Raji (cell line): ENCODE results near the gene KRABD2.

ENCODE experiments used
- POLR2A ChIP-seq: IDR thresholded peaks from 2 replicates; pipeline ENCODE4 v1.6.1; 2011; ENCODE audit warnings: low read depth, low read length, control low read depth; ENCODE audit not compliant: insufficient read depth

Gene KRABD2

GRCh38 chr17:8398980-8399379 lies 22.5 kb upstream of the KRABD2 start:
- no peak for TF ChIP-seq POLR2A

- no peak for TF ChIP-seq POLR2A
Measured at GRCh38 chr17:8397636-8398035, 21.1 kb upstream of the KRABD2 start, which contains the start of gene RNF222. Gene RNF222 (minus strand): TSS chr17:8397827. CDS start chr17:8393461, 4,366 bp downstream.

- TF ChIP-seq POLR2A = peak; percentile 52
Measured at GRCh38 chr17:8393470-8394231, 17.1 kb upstream of the KRABD2 start.

- TF ChIP-seq POLR2A = no peak
Measured at GRCh38 chr17:8392674-8393469, 16.4 kb upstream of the KRABD2 start.

- no peak for TF ChIP-seq POLR2A
Measured at GRCh38 chr17:8392274-8392673, 15.8 kb upstream of the KRABD2 start.

- no peak for TF ChIP-seq POLR2A
Measured at GRCh38 chr17:8391711-8392110, 15.2 kb upstream of the KRABD2 start.

GRCh38 chr17:8387914-8388651 lies 11.6 kb upstream of the KRABD2 start:
- TF ChIP-seq POLR2A = no peak

GRCh38 chr17:8386841-8387240 lies 10.3 kb upstream of the KRABD2 start:
- no peak for TF ChIP-seq POLR2A

- TF ChIP-seq POLR2A = no peak
Measured at GRCh38 chr17:8384801-8385378, 8.4 kb upstream of the KRABD2 start.

GRCh38 chr17:8383143-8383822 lies 6.8 kb upstream of the KRABD2 start, which contains the start of gene RPL26:
Gene RPL26 (minus strand): TSS chr17:8383193. CDS start chr17:8382310, 883 bp downstream.
- TF ChIP-seq POLR2A = peak; percentile 91

GRCh38 chr17:8382880-8383142 lies 6.3 kb upstream of the KRABD2 start:
- no peak for TF ChIP-seq POLR2A

- no peak for TF ChIP-seq POLR2A
Measured at GRCh38 chr17:8382052-8382879, 5.8 kb upstream of the KRABD2 start.

GRCh38 chr17:8380049-8380448 lies 3.5 kb upstream of the KRABD2 start:
- no peak for TF ChIP-seq POLR2A

- no peak for TF ChIP-seq POLR2A
Measured at GRCh38 chr17:8377422-8377821, 918 bp upstream of the KRABD2 start.
